ENCODE data around the gene MTHFD1L. TPM values are rescaled to one million over a fixed set of nuclear protein-coding genes. Genes with fewer than 3 reads are reported as not detected.

The MTHFD1L gene
- total RNA-seq, 5 donors from 2014 or later (not counting 1 experiment from before 2014, with no cell fraction given) = 9.3 to 34.2 (median 26.7) TPM

DNA sequence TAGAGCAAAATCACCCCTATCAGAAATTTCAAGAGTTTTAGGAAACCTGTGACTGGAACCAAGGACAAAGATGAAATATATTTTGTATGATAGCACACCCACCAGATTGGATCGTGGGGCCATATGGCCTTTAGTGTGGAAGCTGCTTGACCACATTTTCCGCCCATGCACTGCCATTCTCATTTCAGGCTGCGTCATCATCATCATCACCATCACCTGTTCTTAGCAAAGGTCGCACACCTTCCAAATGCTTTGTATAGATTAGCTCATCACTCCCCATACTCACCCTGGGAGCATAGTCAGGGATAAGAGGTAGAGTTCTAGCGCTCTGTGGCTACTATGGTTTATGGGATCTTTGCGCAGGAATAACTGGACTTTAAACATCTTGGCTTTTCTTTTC lies 185.7 kb downstream of the MTHFD1L start:
- Mint-ChIP-seq H3K27me3 (no peaks in the 10 kb centered on the region), H3K36me3 (peaks cover 31% of the 10 kb centered on the region), H3K4me1 (no peaks in the 10 kb centered on the region), H3K9me3 (peaks cover 0 to 11% (median 0%) of the 10 kb centered on the region in 3 donors), H3K4me3 (no peak overlapping the region), H3K27ac (no peak overlapping the region)
- ATAC-seq (replicated peaks in 1 of 4) = no peak
- CTCF ChIA-PET = interaction anchor here in 1 of 2 donors (0.7 kb wide), 1 partner anchor 11 kb away, joined by 3 read pairs; no protein-coding TSS in a partner anchor
- DNase-seq = no peak
- Histone ChIP-seq H3K36me3 (ENCODE audit: control insufficient read depth in 2 of 2, extremely low read depth in 1 of 2, insufficient read depth in 1 of 2, low read length in 1 of 2) (peaks cover 0 to 8% of the 10 kb centered on the region in 2 donors), H3K27ac (ENCODE audit: low read length) (no peak overlapping the region), H3K27me3 (replicated peaks in 1 of 2; ENCODE audit: control insufficient read depth in 2 of 2, extremely low read depth in 1 of 2, insufficient read depth in 2 of 2, low read length in 1 of 2) (no peaks in the 10 kb centered on the region), H3K4me3 (ENCODE audit: control insufficient read depth in 1 of 2, extremely low read depth in 1 of 2, low read length in 1 of 2) (no peak overlapping the region), H3K4me1 (ENCODE audit: control insufficient read depth in 1 of 2, extremely low read depth in 1 of 2, insufficient read depth in 2 of 2, low read length in 2 of 2) (no peaks in the 10 kb centered on the region), H3K9me3 (no peaks in the 10 kb centered on the region)
- POLR2A ChIA-PET = no interaction called here
- 100% methylated on average over 2 of the region's 6 CpGs for WGBS (ENCODE audit: insufficient coverage)

DNA sequence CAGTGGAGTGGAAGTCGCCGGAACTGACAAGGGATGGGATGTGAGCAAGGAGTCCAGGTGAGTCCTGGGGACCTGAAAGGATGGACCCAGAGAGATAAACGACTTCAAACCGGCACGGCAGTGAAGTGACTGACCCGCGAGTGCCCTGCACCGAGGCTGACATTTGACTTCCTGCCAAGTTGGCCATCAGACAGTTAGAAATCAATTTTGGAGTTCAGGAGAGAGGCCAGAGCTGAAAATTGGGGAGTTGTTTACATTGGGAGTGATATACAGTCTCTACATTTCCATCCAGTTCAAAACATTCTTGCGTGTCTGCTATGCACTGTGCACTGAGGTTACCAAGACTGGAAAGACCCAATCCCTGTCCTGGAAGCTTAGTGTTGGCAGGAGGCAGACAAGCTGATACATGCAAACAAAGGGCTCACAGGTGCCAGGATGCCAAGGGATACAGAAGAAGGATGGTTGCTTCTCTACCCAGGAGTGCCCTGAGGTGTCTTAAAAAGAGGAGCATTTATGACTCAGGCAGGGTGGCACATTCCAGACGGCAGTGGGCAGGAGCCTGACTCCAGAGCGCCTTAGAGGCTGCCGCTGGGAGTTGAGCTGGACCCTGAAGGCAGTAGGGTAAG lies 186.6 kb downstream of the MTHFD1L start:
- ATAC-seq (replicated peaks in 1 of 4) = no peak
- no peaks in the 10 kb centered on the region for H3K4me1 Mint-ChIP-seq
- CTCF ChIA-PET = interaction anchor here in 1 of 2 donors (0.7 kb wide), 1 partner anchor 10 kb away, joined by 3 read pairs; no protein-coding TSS in a partner anchor

DNA sequence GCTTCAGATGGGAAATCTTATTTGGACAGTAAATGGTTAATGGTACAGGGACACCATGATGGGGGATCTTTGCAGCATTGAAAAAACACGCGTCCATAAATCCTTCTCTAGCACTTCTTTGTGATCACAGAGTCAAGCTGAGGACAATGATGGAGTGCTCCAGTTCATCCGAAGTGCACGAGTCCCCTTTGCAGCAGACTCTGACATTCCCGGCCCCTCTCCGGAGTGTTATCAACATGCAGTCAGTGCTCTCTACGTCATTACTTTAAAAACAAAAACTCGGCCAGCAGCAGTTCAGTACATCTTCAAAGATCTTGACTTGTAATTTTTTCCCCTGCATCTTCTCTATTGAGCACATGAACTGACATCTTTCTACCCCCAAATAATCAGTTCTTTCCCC lies 188.8 kb downstream of the MTHFD1L start:
- ChIA-PET POLR2A (no interaction called here), CTCF (no interaction called here)
- Histone ChIP-seq H3K4me1 (ENCODE audit: control insufficient read depth in 1 of 2, extremely low read depth in 1 of 2, insufficient read depth in 2 of 2, low read length in 2 of 2) (no peaks in the 10 kb centered on the region), H3K9me3 (no peaks in the 10 kb centered on the region), H3K27me3 (replicated peaks in 1 of 2; ENCODE audit: control insufficient read depth in 2 of 2, extremely low read depth in 1 of 2, insufficient read depth in 2 of 2, low read length in 1 of 2) (no peaks in the 10 kb centered on the region), H3K27ac (ENCODE audit: low read length) (no peak overlapping the region), H3K4me3 (ENCODE audit: control insufficient read depth in 1 of 2, extremely low read depth in 1 of 2, low read length in 1 of 2) (no peak overlapping the region), H3K36me3 (ENCODE audit: control insufficient read depth in 2 of 2, extremely low read depth in 1 of 2, insufficient read depth in 1 of 2, low read length in 1 of 2) (peaks cover 0 to 8% of the 10 kb centered on the region in 2 donors)
- 94% methylated on average over 7 of the region's 8 CpGs for WGBS (ENCODE audit: insufficient coverage)
- Mint-ChIP-seq H3K4me1 (no peaks in the 10 kb centered on the region), H3K9me3 (no peaks in the 10 kb centered on the region), H3K27ac (no peak overlapping the region), H3K36me3 (peaks cover 22% of the 10 kb centered on the region), H3K4me3 (no peak overlapping the region), H3K27me3 (no peaks in the 10 kb centered on the region)
- DNase-seq (no peak), ATAC-seq (replicated peaks in 1 of 4) (no peak)

More for the DNA sequence above, 186.6 kb downstream of the MTHFD1L start:
- WGBS (ENCODE audit: insufficient coverage) = 97% methylated on average over 9 of the region's 12 CpGs
- H3K27ac ChIP-seq (ENCODE audit: low read length) = no peak overlapping the region
- POLR2A ChIA-PET = no interaction called here
- H3K27me3 ChIP-seq (replicated peaks in 1 of 2; ENCODE audit: control insufficient read depth in 2 of 2, extremely low read depth in 1 of 2, insufficient read depth in 2 of 2, low read length in 1 of 2) = no peaks in the 10 kb centered on the region
- H3K27ac Mint-ChIP-seq = no peak overlapping the region
- H3K4me3 Mint-ChIP-seq = no peak overlapping the region
- H3K36me3 Mint-ChIP-seq = peaks cover 30% of the 10 kb centered on the region
- no peak overlapping the region for H3K4me3 ChIP-seq (ENCODE audit: control insufficient read depth in 1 of 2, extremely low read depth in 1 of 2, low read length in 1 of 2)
- peaks cover 0 to 8% of the 10 kb centered on the region in 2 donors for H3K36me3 ChIP-seq (ENCODE audit: control insufficient read depth in 2 of 2, extremely low read depth in 1 of 2, insufficient read depth in 1 of 2, low read length in 1 of 2)
- no peaks in the 10 kb centered on the region for H3K9me3 ChIP-seq
- H3K4me1 ChIP-seq (ENCODE audit: control insufficient read depth in 1 of 2, extremely low read depth in 1 of 2, insufficient read depth in 2 of 2, low read length in 2 of 2) = no peaks in the 10 kb centered on the region
- no peak for DNase-seq
- H3K9me3 Mint-ChIP-seq = peaks cover 0 to 11% (median 0%) of the 10 kb centered on the region in 3 donors
- H3K27me3 Mint-ChIP-seq = no peaks in the 10 kb centered on the region

DNA sequence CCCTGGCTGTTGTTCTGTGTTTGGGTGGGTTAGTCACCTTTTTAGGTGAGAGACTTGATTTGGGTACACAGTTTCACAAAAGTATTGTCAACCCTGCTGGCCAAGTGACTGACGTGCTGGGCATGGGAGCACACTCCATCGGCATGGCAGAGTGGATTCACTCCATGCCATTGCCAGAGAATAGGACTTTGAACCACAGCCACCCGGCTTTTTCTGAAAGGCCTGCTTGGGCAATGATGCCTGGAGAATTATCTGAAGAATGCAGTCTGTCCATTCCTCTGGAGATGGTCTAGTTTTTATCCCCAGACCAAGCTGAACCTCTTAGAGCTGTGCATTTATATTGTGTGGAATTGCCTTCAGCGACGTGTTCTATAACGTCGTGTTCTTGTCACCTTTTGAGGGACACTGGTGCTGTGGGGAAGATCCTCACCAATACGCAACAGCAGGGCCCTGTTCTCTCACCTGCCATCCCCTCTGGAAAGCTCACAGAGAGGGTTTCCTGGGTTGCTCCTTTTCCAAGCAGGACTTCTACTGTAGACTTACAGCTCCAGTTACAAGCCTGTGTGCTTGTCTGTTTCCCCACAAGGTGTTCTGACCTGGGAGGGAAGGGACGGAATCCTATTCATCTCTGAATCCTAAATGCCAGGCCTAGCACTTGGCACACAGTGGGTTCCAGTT lies 190.9 kb downstream of the MTHFD1L start:
- H3K4me1 Mint-ChIP-seq = no peaks in the 10 kb centered on the region
- H3K27me3 ChIP-seq (replicated peaks in 1 of 2; ENCODE audit: control insufficient read depth in 2 of 2, extremely low read depth in 1 of 2, insufficient read depth in 2 of 2, low read length in 1 of 2) = no peaks in the 10 kb centered on the region
- 100% methylated on average over 3 of the region's 9 CpGs for WGBS (ENCODE audit: insufficient coverage)
- POLR2A ChIA-PET = no interaction called here
- no peaks in the 10 kb centered on the region for H3K9me3 Mint-ChIP-seq
- H3K27me3 Mint-ChIP-seq = no peaks in the 10 kb centered on the region
- ATAC-seq (replicated peaks in 1 of 4) (no peak), DNase-seq (no peak)
- H3K36me3 ChIP-seq (ENCODE audit: control insufficient read depth in 2 of 2, extremely low read depth in 1 of 2, insufficient read depth in 1 of 2, low read length in 1 of 2) = peaks cover 0 to 5% of the 10 kb centered on the region in 2 donors
- no peak overlapping the region for H3K27ac ChIP-seq (ENCODE audit: low read length)
- no peak overlapping the region for H3K4me3 Mint-ChIP-seq
- no peak overlapping the region for H3K27ac Mint-ChIP-seq
- no peaks in the 10 kb centered on the region for H3K4me1 ChIP-seq (ENCODE audit: control insufficient read depth in 1 of 2, extremely low read depth in 1 of 2, insufficient read depth in 2 of 2, low read length in 2 of 2)
- peaks cover 14% of the 10 kb centered on the region for H3K36me3 Mint-ChIP-seq
- H3K9me3 ChIP-seq = no peaks in the 10 kb centered on the region
- no peak overlapping the region for H3K4me3 ChIP-seq (ENCODE audit: control insufficient read depth in 1 of 2, extremely low read depth in 1 of 2, low read length in 1 of 2)
- CTCF ChIA-PET = no interaction called here

DNA sequence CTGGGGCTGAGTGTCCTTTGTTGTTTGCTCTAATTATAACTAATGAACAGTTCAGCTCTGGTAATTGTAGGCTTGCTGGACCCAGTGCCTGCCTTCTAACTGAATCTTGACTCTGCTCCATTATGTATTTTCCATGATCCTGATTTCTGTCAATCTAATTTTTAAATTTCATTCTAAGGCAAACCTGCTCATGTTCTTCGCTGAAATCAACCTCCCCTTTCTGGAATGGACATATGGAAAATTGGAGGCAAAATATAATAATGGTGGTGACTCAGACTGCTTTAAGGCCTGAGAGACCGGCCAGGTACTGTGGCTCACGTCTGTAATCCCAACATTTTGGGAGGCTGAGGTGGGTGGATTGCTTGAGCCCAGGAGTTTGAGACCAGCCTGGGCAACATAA lies 191.6 kb downstream of the MTHFD1L start:
- no peaks in the 10 kb centered on the region for H3K27me3 Mint-ChIP-seq
- POLR2A ChIA-PET = no interaction called here
- Histone ChIP-seq H3K4me3 (ENCODE audit: control insufficient read depth in 1 of 2, extremely low read depth in 1 of 2, low read length in 1 of 2) (no peak overlapping the region), H3K27ac (ENCODE audit: low read length) (no peak overlapping the region), H3K27me3 (replicated peaks in 1 of 2; ENCODE audit: control insufficient read depth in 2 of 2, extremely low read depth in 1 of 2, insufficient read depth in 2 of 2, low read length in 1 of 2) (no peaks in the 10 kb centered on the region), H3K36me3 (ENCODE audit: control insufficient read depth in 2 of 2, extremely low read depth in 1 of 2, insufficient read depth in 1 of 2, low read length in 1 of 2) (peaks cover 0 to 5% of the 10 kb centered on the region in 2 donors), H3K9me3 (no peaks in the 10 kb centered on the region), H3K4me1 (ENCODE audit: control insufficient read depth in 1 of 2, extremely low read depth in 1 of 2, insufficient read depth in 2 of 2, low read length in 2 of 2) (no peaks in the 10 kb centered on the region)
- DNase-seq = no peak
- no peak overlapping the region for H3K4me3 Mint-ChIP-seq
- H3K9me3 Mint-ChIP-seq = no peaks in the 10 kb centered on the region
- peaks cover 8% of the 10 kb centered on the region for H3K36me3 Mint-ChIP-seq
- H3K27ac Mint-ChIP-seq = no peak overlapping the region
- no CpG with 5 or more reads among the region's 3 CpGs for WGBS (ENCODE audit: insufficient coverage)
- no peaks in the 10 kb centered on the region for H3K4me1 Mint-ChIP-seq
- no peak for ATAC-seq (replicated peaks in 1 of 4)
- CTCF ChIA-PET = no interaction called here

DNA sequence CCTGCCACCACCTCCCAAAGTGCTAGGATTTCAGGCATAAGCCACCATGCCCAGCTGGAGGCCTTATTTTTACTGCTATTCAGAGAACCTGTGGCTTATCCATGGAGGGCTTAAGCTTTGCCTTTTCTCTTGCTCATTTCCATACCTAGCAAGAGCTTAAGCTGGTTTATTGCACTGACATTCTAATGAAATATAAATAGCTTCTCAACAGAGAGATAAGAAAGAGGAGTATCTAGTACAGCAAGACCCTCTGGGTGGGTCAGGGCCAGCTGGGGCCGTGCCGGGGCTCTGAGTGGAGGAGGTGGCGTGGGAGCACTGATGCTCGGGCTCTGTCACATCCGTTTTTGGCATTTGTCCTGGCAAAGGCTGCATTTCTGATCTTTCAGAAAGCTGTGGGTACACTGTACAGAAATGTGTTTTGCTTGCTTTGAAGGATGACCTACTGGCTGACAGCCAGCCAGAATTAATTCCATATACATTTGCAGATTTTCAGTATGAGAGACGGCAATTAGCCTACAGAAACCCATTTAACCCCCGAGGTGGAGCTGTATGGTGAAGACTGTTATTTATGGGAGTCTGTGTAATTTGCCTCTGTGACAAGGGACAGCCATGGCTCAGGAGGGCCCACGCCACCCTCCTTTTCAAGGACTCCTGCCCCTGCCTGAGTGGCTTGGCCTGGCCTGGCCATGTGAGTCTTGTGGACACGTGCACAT lies 192.7 kb downstream of the MTHFD1L start:
- Mint-ChIP-seq H3K9me3 (no peaks in the 10 kb centered on the region), H3K27me3 (no peaks in the 10 kb centered on the region), H3K27ac (no peak overlapping the region), H3K4me3 (no peak overlapping the region), H3K36me3 (peaks cover 5% of the 10 kb centered on the region), H3K4me1 (no peaks in the 10 kb centered on the region)
- H3K4me1 ChIP-seq (ENCODE audit: control insufficient read depth in 1 of 2, extremely low read depth in 1 of 2, insufficient read depth in 2 of 2, low read length in 2 of 2) = no peaks in the 10 kb centered on the region
- WGBS (ENCODE audit: insufficient coverage) = 98% methylated on average over 6 of the region's 9 CpGs
- ChIA-PET POLR2A (no interaction called here), CTCF (interaction anchor here in 1 of 2 donors (0.6 kb wide), 1 partner anchor 152 kb away, joined by 4 read pairs; no protein-coding TSS in a partner anchor)
- no peaks in the 10 kb centered on the region for H3K27me3 ChIP-seq (replicated peaks in 1 of 2; ENCODE audit: control insufficient read depth in 2 of 2, extremely low read depth in 1 of 2, insufficient read depth in 2 of 2, low read length in 1 of 2)
- no peak for ATAC-seq (replicated peaks in 1 of 4)
- H3K9me3 ChIP-seq = no peaks in the 10 kb centered on the region
- H3K27ac ChIP-seq (ENCODE audit: low read length) = no peak overlapping the region
- H3K4me3 ChIP-seq (ENCODE audit: control insufficient read depth in 1 of 2, extremely low read depth in 1 of 2, low read length in 1 of 2) = no peak overlapping the region
- peaks cover 0 to 2% of the 10 kb centered on the region in 2 donors for H3K36me3 ChIP-seq (ENCODE audit: control insufficient read depth in 2 of 2, extremely low read depth in 1 of 2, insufficient read depth in 1 of 2, low read length in 1 of 2)
- DNase-seq = no peak
